Embryonic facial prominence (tissue), 1 donor: Measurements from ENCODE around the gene TLCD3A.
"Not testable (repeated sequence)": the region's sequence is repeated elsewhere in the genome, so short reads cannot be mapped to it uniquely, and the experiment has no call there.

Experiments used
- DNase-seq: peaks from one replicate; pipeline ENCODE4 v3.0.0-alpha.2; 2016; ENCODE audit errors: extremely low spot score

Gene TLCD3A

GRCh38 chr17:732067-732901 is at the start of gene TLCD3A:
TSS of gene TLCD3A (plus strand) at chr17:732596. CDS start at chr17:732648, 52 bp downstream.
- no peak for DNase-seq

GRCh38 chr17:683040-683439 is 49.4 kb upstream of the TLCD3A start:
- DNase-seq, result no peak

GRCh38 chr17:683499-684254 is 48.7 kb upstream of the TLCD3A start:
- DNase-seq, result no peak

GRCh38 chr17:685006-685405 is 47.4 kb upstream of the TLCD3A start:
- no peak for DNase-seq

- DNase-seq, result no peak
Measured at GRCh38 chr17:688100-688989, 44.1 kb upstream of the TLCD3A start.

- DNase-seq, result no peak
Measured at GRCh38 chr17:689556-690275, 42.7 kb upstream of the TLCD3A start.

GRCh38 chr17:690361-690760 is 42.0 kb upstream of the TLCD3A start:
- no peak for DNase-seq

- no peak for DNase-seq
Measured at GRCh38 chr17:691423-691822, 41.0 kb upstream of the TLCD3A start.

GRCh38 chr17:692116-692515 is 40.3 kb upstream of the TLCD3A start:
- DNase-seq, result no peak

- peak; percentile 22 for DNase-seq
Measured at GRCh38 chr17:693791-694638, 38.4 kb upstream of the TLCD3A start.

- no peak for DNase-seq
Measured at GRCh38 chr17:696369-696768, 36.0 kb upstream of the TLCD3A start.

- DNase-seq, result no peak
Measured at GRCh38 chr17:697682-698081, 34.7 kb upstream of the TLCD3A start.

GRCh38 chr17:698096-698495 is 34.3 kb upstream of the TLCD3A start:
- DNase-seq, result not testable (repeated sequence)

GRCh38 chr17:699345-699744 is 33.1 kb upstream of the TLCD3A start:
- no peak for DNase-seq

- DNase-seq, result peak; percentile 20
Measured at GRCh38 chr17:700504-701094, 31.8 kb upstream of the TLCD3A start.

- DNase-seq, result no peak
Measured at GRCh38 chr17:703081-703875, 29.1 kb upstream of the TLCD3A start.

GRCh38 chr17:704111-704864 is 28.1 kb upstream of the TLCD3A start:
- DNase-seq, result no peak

GRCh38 chr17:705011-705410 is 27.4 kb upstream of the TLCD3A start:
- no peak for DNase-seq
